ENCODE data around the gene ENTPD6. TPM values are rescaled to one million over a fixed set of nuclear protein-coding genes. Genes with fewer than 3 reads are reported as not detected.
A peak's percentile ranks its signal among the peaks of the same experiment; 100 is the strongest.

ENTPD6 gene
- total RNA-seq, 4 donors from 2014 or later, result 34.8 to 49.2 (median 43.9) TPM

DNA sequence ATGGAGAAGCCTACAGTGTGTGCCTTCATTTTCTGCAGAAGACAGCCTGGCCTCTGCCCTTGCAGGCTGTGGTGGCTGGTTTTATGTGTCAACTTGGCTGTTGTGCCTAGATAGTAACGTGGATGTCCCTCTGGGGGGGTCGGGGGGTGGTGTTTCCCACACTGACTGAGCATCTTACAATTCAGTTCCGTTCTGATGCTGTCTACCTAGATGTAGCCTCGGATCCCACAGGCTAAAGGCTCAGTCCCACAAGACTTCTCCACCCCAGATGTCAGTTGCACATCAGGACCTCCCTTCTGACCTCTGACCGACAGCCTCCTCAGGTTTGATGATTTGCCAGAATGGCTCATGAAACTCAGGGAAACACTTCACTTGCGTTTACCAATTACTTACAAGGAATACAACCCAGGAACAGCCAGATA is 56.7 kb downstream of the ENTPD6 start:
- WGBS, 2 donors (ENCODE audit: low coverage in 1 of 2), result 60 to 68% methylated on average over 1 to 2 of the region's 6 CpGs
- Histone ChIP-seq H3K36me3 (peaks cover 0 to 6% of the 10 kb centered on the region in 2 donors), H3K4me3 (peak overlapping the region in 1 of 2 donors; percentile 6), H3K9me3 (no peaks in the 10 kb centered on the region), H3K4me1 (peaks cover 6 to 91% (median 54%) of the 10 kb centered on the region in 3 donors), H3K27ac (peak overlapping the region in 3 of 4 donors; percentile 96 to 99 (median 97)), H3K27me3 (no peaks in the 10 kb centered on the region)
- TF ChIP-seq, protein P1, sequence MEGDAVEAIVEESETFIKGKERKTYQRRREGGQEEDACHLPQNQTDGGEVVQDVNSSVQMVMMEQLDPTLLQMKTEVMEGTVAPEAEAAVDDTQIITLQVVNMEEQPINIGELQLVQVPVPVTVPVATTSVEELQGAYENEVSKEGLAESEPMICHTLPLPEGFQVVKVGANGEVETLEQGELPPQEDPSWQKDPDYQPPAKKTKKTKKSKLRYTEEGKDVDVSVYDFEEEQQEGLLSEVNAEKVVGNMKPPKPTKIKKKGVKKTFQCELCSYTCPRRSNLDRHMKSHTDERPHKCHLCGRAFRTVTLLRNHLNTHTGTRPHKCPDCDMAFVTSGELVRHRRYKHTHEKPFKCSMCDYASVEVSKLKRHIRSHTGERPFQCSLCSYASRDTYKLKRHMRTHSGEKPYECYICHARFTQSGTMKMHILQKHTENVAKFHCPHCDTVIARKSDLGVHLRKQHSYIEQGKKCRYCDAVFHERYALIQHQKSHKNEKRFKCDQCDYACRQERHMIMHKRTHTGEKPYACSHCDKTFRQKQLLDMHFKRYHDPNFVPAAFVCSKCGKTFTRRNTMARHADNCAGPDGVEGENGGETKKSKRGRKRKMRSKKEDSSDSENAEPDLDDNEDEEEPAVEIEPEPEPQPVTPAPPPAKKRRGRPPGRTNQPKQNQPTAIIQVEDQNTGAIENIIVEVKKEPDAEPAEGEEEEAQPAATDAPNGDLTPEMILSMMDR (IDR thresholded peaks at IDR 0.05), result no peak
- TF ChIP-seq EP300 (IDR thresholded peaks at IDR 0.05) (no peak), POLR2A (IDR thresholded peaks at IDR 0.05) (no peak), POLR2AphosphoS5 (IDR thresholded peaks at IDR 0.05) (no peak)
- no peak for ATAC-seq

DNA sequence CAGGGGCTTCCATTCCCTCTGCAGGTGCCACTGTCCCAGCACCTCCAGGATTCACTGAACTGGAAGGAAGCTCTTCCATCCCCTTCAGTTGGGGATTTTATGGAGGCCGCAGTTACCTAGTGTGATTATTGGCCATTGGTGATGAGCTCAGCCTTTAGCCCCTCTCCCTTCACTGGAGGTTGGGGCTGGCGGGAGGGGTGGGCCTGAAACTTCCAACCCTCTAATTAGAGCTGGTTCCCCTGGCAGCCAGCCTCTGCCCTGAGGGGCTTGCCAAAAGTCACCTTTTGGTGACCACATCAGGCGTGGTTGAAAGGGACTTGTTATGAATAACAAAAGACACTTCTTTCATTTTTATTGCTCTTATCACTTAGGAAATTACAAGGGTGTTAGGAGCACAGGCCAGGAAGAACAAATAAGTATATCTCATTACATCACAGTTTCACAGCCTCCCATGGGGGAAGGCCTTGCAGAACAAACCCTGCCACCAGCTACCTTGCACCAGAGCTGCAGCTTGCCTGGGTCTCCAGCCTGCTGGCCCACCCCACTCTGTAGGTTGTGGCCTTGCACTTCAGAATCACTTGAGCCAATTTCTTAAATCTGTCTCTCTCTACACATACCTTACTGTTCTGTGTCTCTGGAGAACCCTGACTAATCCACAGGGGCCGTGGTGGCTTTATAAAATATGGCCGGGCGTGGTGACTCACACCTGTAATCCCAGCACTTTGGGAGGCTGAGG is 57.3 kb downstream of the ENTPD6 start:
- no peak overlapping the region for H3K4me3 ChIP-seq
- WGBS, 2 donors (ENCODE audit: low coverage in 1 of 2), result 79% methylated on average over 3 of the region's 6 CpGs; no CpG with 5 or more reads in 1 of the 2 donors
- no peak for ATAC-seq
- H3K27me3 ChIP-seq, result no peaks in the 10 kb centered on the region
- H3K27ac ChIP-seq, result peak overlapping the region in 3 of 4 donors; percentile 96 to 99 (median 97)
- H3K9me3 ChIP-seq, result no peaks in the 10 kb centered on the region
- H3K36me3 ChIP-seq, result peaks cover 0 to 6% of the 10 kb centered on the region in 2 donors
- peaks cover 6 to 93% (median 57%) of the 10 kb centered on the region in 3 donors for H3K4me1 ChIP-seq
- TF ChIP-seq, protein P1 (IDR thresholded peaks at IDR 0.05), result no peak
- TF ChIP-seq POLR2AphosphoS5 (IDR thresholded peaks at IDR 0.05) (no peak), POLR2A (IDR thresholded peaks at IDR 0.05) (no peak), EP300 (IDR thresholded peaks at IDR 0.05) (no peak)

DNA sequence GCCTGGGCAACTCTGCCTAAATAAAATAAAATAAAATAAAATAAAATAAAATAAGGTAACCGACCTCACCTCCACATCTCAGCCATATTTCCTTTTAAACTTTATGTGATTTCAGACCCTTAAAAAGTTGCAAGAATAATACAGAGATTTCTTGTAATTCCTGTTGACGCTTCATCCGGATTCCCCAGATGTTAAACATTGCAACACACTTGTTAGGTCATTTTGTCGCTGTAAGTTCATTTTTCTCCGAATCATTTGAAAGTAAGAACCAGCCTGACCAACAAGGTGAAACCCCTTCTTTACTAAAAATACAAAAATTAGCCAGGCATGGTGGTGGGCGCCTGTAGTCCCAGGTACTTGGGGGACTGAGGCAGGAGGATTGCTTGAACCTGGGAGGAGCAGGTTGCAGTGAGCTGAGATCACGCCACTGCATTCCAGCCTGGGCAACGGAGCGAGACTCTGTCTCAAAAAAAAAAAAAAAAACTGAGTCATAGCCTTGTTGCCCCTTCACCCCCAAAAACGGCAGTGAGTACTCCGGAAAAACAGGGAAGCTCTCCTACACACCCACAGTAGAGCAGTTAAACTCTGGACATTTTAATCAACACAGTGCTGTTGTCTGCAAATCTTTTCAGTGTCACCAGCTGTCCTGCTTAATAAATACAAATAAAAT is 58.2 kb downstream of the ENTPD6 start:
- TF ChIP-seq POLR2A (IDR thresholded peaks at IDR 0.05) (no peak), EP300 (IDR thresholded peaks at IDR 0.05) (no peak), POLR2AphosphoS5 (IDR thresholded peaks at IDR 0.05) (no peak)
- TF ChIP-seq, protein P1 (IDR thresholded peaks at IDR 0.05), result no peak
- no peak for ATAC-seq
- Histone ChIP-seq H3K36me3 (peaks cover 0 to 8% of the 10 kb centered on the region in 2 donors), H3K27ac (peak overlapping the region in 2 of 4 donors; percentile 97 to 99), H3K4me1 (peaks cover 6 to 100% (median 57%) of the 10 kb centered on the region in 3 donors), H3K9me3 (no peaks in the 10 kb centered on the region), H3K4me3 (no peak overlapping the region), H3K27me3 (no peaks in the 10 kb centered on the region)
- 57 to 66% methylated on average over 10 to 11 of the region's 11 CpGs for WGBS, 2 donors (ENCODE audit: low coverage in 1 of 2)

DNA sequence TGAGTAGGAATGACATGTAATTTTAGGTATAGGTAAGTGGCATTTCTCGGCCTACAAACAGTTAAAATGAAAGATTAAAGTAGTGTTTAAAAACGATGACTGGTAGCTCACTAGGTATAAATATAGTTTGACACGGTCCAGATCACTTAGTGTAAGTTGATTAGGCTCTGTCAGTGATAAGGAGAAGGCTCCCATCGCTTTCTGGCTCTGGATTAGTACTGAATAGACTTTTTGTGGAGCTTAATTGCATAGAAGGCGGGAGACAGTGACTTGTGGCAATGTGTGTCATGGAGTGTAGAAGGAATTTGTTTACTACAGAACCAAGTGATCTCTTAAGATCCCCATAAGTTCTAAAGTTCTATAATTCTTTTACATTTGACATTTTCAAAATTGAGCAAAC is 59.1 kb downstream of the ENTPD6 start:
- TF ChIP-seq EP300 (IDR thresholded peaks at IDR 0.05) (no peak), POLR2A (IDR thresholded peaks at IDR 0.05) (no peak), POLR2AphosphoS5 (IDR thresholded peaks at IDR 0.05) (no peak)
- TF ChIP-seq, protein P1 (IDR thresholded peaks at IDR 0.05), result no peak
- Histone ChIP-seq H3K36me3 (peaks cover 0 to 16% of the 10 kb centered on the region in 2 donors), H3K27ac (peak overlapping the region in 3 of 4 donors; percentile 53 to 99 (median 74)), H3K9me3 (no peaks in the 10 kb centered on the region), H3K4me1 (peaks cover 6 to 98% (median 54%) of the 10 kb centered on the region in 3 donors), H3K27me3 (no peaks in the 10 kb centered on the region), H3K4me3 (no peak overlapping the region)
- 35 to 46% methylated on average over 5 of the region's 5 CpGs for WGBS, 2 donors (ENCODE audit: low coverage in 1 of 2)
- ATAC-seq, result no peak

Measured in gastroesophageal sphincter (tissue), 4 donors.